ENCODE results near the gene TSFM.
A peak's percentile ranks its signal among the peaks of the same experiment; 100 is the strongest.

The TSFM gene

DNA sequence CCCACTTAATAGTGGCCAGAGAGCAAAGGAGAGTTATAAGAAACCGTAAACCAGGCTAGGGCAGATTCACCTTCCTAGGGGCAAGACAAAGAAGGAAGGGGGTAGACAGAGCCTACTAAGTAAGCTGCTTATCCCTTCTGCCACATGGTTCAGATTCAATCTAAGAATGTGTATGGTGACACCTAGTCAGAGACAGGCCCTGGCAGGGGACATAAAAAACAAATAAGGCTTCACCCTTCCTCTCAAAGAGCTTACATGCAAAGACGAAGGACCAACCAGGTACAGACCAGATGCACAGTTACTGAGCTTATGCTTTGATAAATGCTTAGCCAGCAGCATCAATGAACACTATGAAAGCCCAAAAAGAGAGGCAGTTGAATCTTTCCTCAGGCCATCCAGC is 20.1 kb upstream of the TSFM start:
- Histone ChIP-seq H3K27me3 (ENCODE audit: control insufficient read depth, insufficient read depth, low read length) (no peaks in the 10 kb centered on the region), H3K36me3 (ENCODE audit: control insufficient read depth, insufficient read depth, low read length) (no peaks in the 10 kb centered on the region)

DNA sequence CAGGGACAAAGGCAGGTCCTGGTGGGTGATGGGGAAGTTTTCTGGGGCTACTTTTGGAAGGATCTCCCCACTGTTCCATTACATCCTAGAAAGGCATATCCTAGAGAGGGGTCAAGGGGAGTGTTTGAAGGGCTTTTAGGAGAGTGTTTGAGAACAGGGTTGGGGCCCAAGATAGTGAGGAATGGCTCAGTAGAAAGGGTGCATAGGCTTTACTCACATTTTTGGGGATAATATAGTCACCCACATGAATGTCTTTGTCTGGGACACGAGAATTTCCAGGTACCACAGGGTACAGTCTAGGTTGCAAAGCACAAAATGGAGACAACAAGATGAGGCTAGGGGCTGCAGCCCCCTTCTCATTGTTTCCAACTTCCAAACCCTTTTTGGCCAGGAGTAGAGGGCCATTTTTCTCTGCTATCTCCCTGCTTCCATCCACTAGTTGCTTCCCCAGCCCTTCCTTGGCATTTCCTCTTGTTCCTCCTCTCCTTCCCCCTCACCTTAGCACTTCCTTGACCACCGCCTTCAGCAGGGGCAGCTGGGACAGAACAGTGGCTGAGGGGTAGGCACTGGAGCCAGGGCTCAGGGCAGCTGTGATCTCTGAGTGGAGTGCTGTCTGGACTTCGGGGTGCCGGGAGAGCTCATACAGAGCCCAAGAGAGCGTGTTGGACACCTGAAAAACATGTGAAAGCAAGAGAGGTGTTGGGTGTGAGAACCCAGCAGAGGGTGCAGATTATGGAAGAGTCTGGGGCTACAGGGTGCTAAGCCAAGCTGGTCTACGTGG is 18.5 kb upstream of the TSFM start:
- H3K27me3 ChIP-seq (ENCODE audit: control insufficient read depth, insufficient read depth, low read length): no peaks in the 10 kb centered on the region
- peaks cover 9% of the 10 kb centered on the region for H3K4me1 ChIP-seq
- H3K4me2 ChIP-seq (ENCODE audit: low read length): no peak overlapping the region
- H3K9me3 ChIP-seq (ENCODE audit: control insufficient read depth, low read length): no peaks in the 10 kb centered on the region
- H2AFZ ChIP-seq: no peak overlapping the region
- H3K9ac ChIP-seq: no peak overlapping the region
- no peak overlapping the region for H3K4me3 ChIP-seq (ENCODE audit: low read depth, low read length)
- H3K36me3 ChIP-seq (ENCODE audit: control insufficient read depth, insufficient read depth, low read length): no peaks in the 10 kb centered on the region
- H3K79me2 ChIP-seq: no peaks in the 10 kb centered on the region
- no peak overlapping the region for H3K27ac ChIP-seq
- TF ChIP-seq, protein P1, sequence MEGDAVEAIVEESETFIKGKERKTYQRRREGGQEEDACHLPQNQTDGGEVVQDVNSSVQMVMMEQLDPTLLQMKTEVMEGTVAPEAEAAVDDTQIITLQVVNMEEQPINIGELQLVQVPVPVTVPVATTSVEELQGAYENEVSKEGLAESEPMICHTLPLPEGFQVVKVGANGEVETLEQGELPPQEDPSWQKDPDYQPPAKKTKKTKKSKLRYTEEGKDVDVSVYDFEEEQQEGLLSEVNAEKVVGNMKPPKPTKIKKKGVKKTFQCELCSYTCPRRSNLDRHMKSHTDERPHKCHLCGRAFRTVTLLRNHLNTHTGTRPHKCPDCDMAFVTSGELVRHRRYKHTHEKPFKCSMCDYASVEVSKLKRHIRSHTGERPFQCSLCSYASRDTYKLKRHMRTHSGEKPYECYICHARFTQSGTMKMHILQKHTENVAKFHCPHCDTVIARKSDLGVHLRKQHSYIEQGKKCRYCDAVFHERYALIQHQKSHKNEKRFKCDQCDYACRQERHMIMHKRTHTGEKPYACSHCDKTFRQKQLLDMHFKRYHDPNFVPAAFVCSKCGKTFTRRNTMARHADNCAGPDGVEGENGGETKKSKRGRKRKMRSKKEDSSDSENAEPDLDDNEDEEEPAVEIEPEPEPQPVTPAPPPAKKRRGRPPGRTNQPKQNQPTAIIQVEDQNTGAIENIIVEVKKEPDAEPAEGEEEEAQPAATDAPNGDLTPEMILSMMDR (IDR thresholded peaks at IDR 0.05): no peak

More for the DNA sequence above, 20.1 kb upstream of the TSFM start:
- Histone ChIP-seq H3K79me2 (no peaks in the 10 kb centered on the region), H3K4me3 (ENCODE audit: low read depth, low read length) (no peak overlapping the region), H3K9ac (no peak overlapping the region), H2AFZ (no peak overlapping the region), H3K4me1 (peaks cover 9% of the 10 kb centered on the region), H3K9me3 (ENCODE audit: control insufficient read depth, low read length) (no peaks in the 10 kb centered on the region), H3K27ac (no peak overlapping the region), H3K4me2 (ENCODE audit: low read length) (no peak overlapping the region)
- TF ChIP-seq, protein P1 (IDR thresholded peaks at IDR 0.05): no peak

DNA sequence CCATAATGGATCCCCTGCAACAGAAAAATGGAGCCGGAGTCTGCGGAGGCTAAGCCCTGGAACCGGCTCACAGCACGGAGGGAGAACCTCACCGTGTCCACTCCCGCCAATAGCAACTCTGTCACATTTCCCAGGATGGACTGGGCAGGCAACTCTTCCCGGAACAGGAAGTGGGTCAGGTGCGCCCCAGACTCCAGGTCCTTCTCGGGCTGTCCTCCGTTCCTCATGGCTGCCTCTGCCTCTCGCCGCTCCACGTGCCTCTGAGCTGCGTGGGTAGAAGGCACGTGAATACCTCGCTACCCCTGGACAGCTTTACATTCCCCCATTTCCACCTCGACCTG is 18.0 kb upstream of the TSFM start:
- Histone ChIP-seq H3K79me2 (no peaks in the 10 kb centered on the region), H3K9me3 (ENCODE audit: control insufficient read depth, low read length) (no peaks in the 10 kb centered on the region), H3K4me1 (peaks cover 9% of the 10 kb centered on the region), H2AFZ (peak overlapping the region; percentile 91), H3K27ac (no peak overlapping the region), H3K4me2 (ENCODE audit: low read length) (peak overlapping the region; percentile 68), H3K4me3 (ENCODE audit: low read depth, low read length) (peak overlapping the region; percentile 42), H3K36me3 (ENCODE audit: control insufficient read depth, insufficient read depth, low read length) (no peaks in the 10 kb centered on the region), H3K9ac (no peak overlapping the region), H3K27me3 (ENCODE audit: control insufficient read depth, insufficient read depth, low read length) (no peaks in the 10 kb centered on the region)
- TF ChIP-seq, protein P1 (IDR thresholded peaks at IDR 0.05): no peak

DNA sequence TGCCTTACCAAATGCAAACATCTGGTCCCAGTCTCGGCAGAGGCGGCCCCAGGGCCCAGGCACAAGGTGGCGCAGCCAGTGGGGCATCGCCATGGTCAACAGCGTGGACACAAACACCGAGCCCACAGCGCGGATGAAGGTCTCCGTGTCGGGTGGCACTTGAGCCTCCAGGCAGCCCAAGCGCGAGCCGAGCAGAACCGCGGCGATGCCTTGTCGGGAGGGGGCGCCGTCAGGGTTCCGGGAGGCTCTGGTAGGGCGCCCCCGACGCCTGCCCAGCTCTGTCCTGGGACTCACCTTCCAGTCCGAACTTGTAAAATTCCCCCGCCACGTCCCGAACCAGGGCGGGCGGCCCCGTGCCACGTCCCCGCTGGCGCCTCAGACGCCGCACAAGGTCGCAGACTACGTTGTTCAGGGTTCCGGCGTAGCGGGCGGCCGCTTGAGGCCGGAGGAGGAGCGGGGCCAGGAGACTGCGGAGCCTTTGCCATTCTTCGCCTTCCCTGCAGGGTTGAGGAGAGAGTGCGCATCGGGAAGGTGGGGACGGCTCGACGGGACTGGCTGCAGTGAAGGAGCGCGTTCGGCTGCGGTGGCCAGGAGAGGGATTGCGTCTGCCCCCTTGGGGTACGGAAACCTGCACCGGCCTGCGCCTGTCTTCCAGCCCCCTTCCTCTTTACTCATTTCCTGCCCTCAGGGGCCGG is 17.4 kb upstream of the TSFM start:
- H3K27me3 ChIP-seq (ENCODE audit: control insufficient read depth, insufficient read depth, low read length): no peaks in the 10 kb centered on the region

More for the DNA sequence above, 17.4 kb upstream of the TSFM start:
- no peak overlapping the region for H3K27ac ChIP-seq
- no peaks in the 10 kb centered on the region for H3K9me3 ChIP-seq (ENCODE audit: control insufficient read depth, low read length)
- TF ChIP-seq, protein P1 (IDR thresholded peaks at IDR 0.05): peak; percentile 24
- H3K36me3 ChIP-seq (ENCODE audit: control insufficient read depth, insufficient read depth, low read length): no peaks in the 10 kb centered on the region
- H3K4me2 ChIP-seq (ENCODE audit: low read length): peak overlapping the region; percentile 68
- no peaks in the 10 kb centered on the region for H3K79me2 ChIP-seq
- H3K4me3 ChIP-seq (ENCODE audit: low read depth, low read length): peak overlapping the region; percentile 42
- H2AFZ ChIP-seq: peak overlapping the region; percentile 91
- H3K4me1 ChIP-seq: peaks cover 9% of the 10 kb centered on the region
- no peak overlapping the region for H3K9ac ChIP-seq

Measured in parathyroid adenoma (tissue), 2 donors.